Inflammatory macrophage (primary cell): ENCODE results near the gene SPACA1.
"Not testable (repeated sequence)": the region's sequence is repeated elsewhere in the genome, so short reads cannot be mapped to it uniquely, and the experiment has no call there.

Source experiments
- DNase-seq, 2 donors: peaks; one replicate each; pipeline ENCODE4 v3.0.0-alpha.2; 2020 to 2022
- total RNA-seq, 18 experiments: gene quantifications; one replicate each; lab custom pipeline; 2026; ENCODE audit warnings: mixed read lengths in 6 of 18, inconsistent platforms in 2 of 18; lab: John Stamatoyannopoulos, UW

The SPACA1 gene
- total RNA-seq: 0 to 0.07 (median 0) reads per million in 18 experiments

GRCh38 chr6:88047510-88048150 lies at the start of gene SPACA1:
TSS of gene SPACA1 (plus strand) at chr6:88047841. CDS start at chr6:88047906, 65 bp downstream.
- DNase-seq: no peak

- DNase-seq: no peak
Measured at GRCh38 chr6:88000713-88001112, 46.9 kb upstream of the SPACA1 start.

GRCh38 chr6:88001279-88001678 lies 46.4 kb upstream of the SPACA1 start:
- not testable (repeated sequence) for DNase-seq

- DNase-seq: no peak
Measured at GRCh38 chr6:88004707-88005106, 42.9 kb upstream of the SPACA1 start.

- no peak for DNase-seq
Measured at GRCh38 chr6:88006557-88006956, 41.1 kb upstream of the SPACA1 start.

- DNase-seq: no peak
Measured at GRCh38 chr6:88008411-88008810, 39.2 kb upstream of the SPACA1 start.

GRCh38 chr6:88008831-88009231 lies 38.8 kb upstream of the SPACA1 start:
- DNase-seq: no peak

GRCh38 chr6:88013015-88013414 lies 34.6 kb upstream of the SPACA1 start:
- no peak for DNase-seq

GRCh38 chr6:88013554-88013953 lies 34.1 kb upstream of the SPACA1 start:
- no peak for DNase-seq

- no peak for DNase-seq
Measured at GRCh38 chr6:88020439-88020838, 27.2 kb upstream of the SPACA1 start.

- DNase-seq: no peak
Measured at GRCh38 chr6:88024696-88025095, 22.9 kb upstream of the SPACA1 start.

- DNase-seq: no peak
Measured at GRCh38 chr6:88031550-88031949, 16.1 kb upstream of the SPACA1 start.

- no peak for DNase-seq
Measured at GRCh38 chr6:88044530-88044929, 3.1 kb upstream of the SPACA1 start.

GRCh38 chr6:88045521-88046136 lies 2.0 kb upstream of the SPACA1 start:
- no peak for DNase-seq

- no peak for DNase-seq
Measured at GRCh38 chr6:88048578-88048977, 937 bp downstream of the SPACA1 start.

GRCh38 chr6:88050140-88050818 lies 2.6 kb downstream of the SPACA1 start:
- no peak for DNase-seq

GRCh38 chr6:88059191-88059590 lies 11.6 kb downstream of the SPACA1 start:
- no peak for DNase-seq

GRCh38 chr6:88062376-88062775 lies 14.7 kb downstream of the SPACA1 start:
- no peak for DNase-seq

- no peak for DNase-seq
Measured at GRCh38 chr6:88072462-88072861, 24.8 kb downstream of the SPACA1 start.

GRCh38 chr6:88074791-88075190 lies 27.1 kb downstream of the SPACA1 start:
- no peak for DNase-seq

- DNase-seq: no peak
Measured at GRCh38 chr6:88077305-88077704, 29.7 kb downstream of the SPACA1 start.

- no peak for DNase-seq
Measured at GRCh38 chr6:88086792-88087191, 39.2 kb downstream of the SPACA1 start.

GRCh38 chr6:88089708-88090107 lies 42.1 kb downstream of the SPACA1 start:
- no peak for DNase-seq

- no peak for DNase-seq
Measured at GRCh38 chr6:88105741-88106340, 58.2 kb downstream of the SPACA1 start.
